ENCODE measurements around the gene KIF6.
"Not testable (repeated sequence)": the region's sequence is repeated elsewhere in the genome, so short reads cannot be mapped to it uniquely, and the experiment has no call there.

KIF6 gene

DNA sequence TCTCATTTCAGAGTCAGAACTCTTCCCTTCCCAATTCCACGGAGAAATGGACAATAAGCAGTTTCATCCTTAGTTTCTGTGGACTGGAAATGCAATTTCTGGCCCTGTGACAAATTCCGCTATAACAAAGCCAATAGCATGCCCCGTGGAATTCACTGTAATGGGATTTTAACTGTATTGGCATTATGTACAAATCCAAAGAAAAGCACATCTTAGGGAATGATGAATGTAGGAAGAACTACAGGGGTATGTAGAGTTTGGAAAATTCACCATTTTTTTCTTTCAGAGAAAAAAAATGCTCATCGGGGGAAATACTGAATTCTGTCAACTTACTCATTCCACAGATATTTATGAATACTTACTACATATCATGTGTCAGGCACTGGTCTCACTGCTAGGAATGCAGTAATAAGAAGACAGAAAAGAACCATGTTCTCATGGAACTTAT is 43.5 kb downstream of the KIF6 start:
- Histone ChIP-seq H3K27me3 (ENCODE audit: control insufficient read depth, insufficient read depth, low read length) (no peaks in the 10 kb centered on the region), H3K4me2 (ENCODE audit: low read length) (no peak overlapping the region), H3K4me1 (ENCODE audit: control insufficient read depth, insufficient read depth, low read length) (peaks cover 4% of the 10 kb centered on the region), H3K9me3 (replicated peaks; ENCODE audit: low read length) (no peaks in the 10 kb centered on the region), H3K9ac (ENCODE audit: low read depth, low read length) (no peak overlapping the region), H3K36me3 (ENCODE audit: insufficient read depth, low read length) (no peaks in the 10 kb centered on the region), H3K4me3 (ENCODE audit: low read length) (no peak overlapping the region)

GRCh38 chr6:39678914-39679313 is 46.3 kb downstream of the KIF6 start:
- Histone ChIP-seq H3K9me3 (replicated peaks; ENCODE audit: low read length) (no peaks in the 10 kb centered on the region), H3K4me2 (ENCODE audit: low read length) (no peak overlapping the region), H3K36me3 (ENCODE audit: insufficient read depth, low read length) (no peaks in the 10 kb centered on the region), H3K4me1 (ENCODE audit: control insufficient read depth, insufficient read depth, low read length) (peaks cover 4% of the 10 kb centered on the region), H3K9ac (ENCODE audit: low read depth, low read length) (no peak overlapping the region), H3K27me3 (ENCODE audit: control insufficient read depth, insufficient read depth, low read length) (no peaks in the 10 kb centered on the region), H3K4me3 (ENCODE audit: low read length) (no peak overlapping the region)

GRCh38 chr6:39677318-39677717 is 47.9 kb downstream of the KIF6 start:
- H3K4me3 ChIP-seq (ENCODE audit: low read length); H3K9ac ChIP-seq (ENCODE audit: low read depth, low read length); H3K9me3 ChIP-seq (replicated peaks; ENCODE audit: low read length); H3K4me2 ChIP-seq (ENCODE audit: low read length); H3K4me1 ChIP-seq (ENCODE audit: control insufficient read depth, insufficient read depth, low read length); H3K27me3 ChIP-seq (ENCODE audit: control insufficient read depth, insufficient read depth, low read length); H3K36me3 ChIP-seq (ENCODE audit: insufficient read depth, low read length): not testable (repeated sequence)

DNA sequence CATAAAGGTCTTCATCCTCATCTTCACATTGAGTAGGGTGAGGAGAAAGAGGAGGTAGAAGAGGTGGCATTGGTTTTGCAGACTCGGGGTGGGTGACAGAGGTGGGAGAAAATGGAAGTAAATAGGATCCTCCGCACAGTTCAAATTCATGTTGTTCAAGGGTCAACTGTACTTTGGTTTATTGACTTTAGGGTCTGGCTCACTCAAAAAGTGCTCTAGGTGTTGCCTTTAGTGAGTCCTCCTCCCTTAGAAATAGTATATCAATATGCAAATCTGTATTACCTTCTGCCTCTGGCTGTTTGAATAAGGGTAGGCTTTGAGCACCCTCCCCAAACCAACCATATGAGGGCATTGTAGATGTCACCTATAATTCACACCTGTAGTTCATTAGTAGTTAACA is 54.7 kb downstream of the KIF6 start:
- Histone ChIP-seq H3K27me3 (ENCODE audit: control insufficient read depth, insufficient read depth, low read length) (no peaks in the 10 kb centered on the region), H3K4me3 (ENCODE audit: low read length) (no peak overlapping the region), H3K9me3 (replicated peaks; ENCODE audit: low read length) (no peaks in the 10 kb centered on the region), H3K4me1 (ENCODE audit: control insufficient read depth, insufficient read depth, low read length) (no peaks in the 10 kb centered on the region), H3K36me3 (ENCODE audit: insufficient read depth, low read length) (no peaks in the 10 kb centered on the region), H3K4me2 (ENCODE audit: low read length) (no peak overlapping the region), H3K9ac (ENCODE audit: low read depth, low read length) (no peak overlapping the region)

GRCh38 chr6:39669973-39670342 is 55.2 kb downstream of the KIF6 start:
- Histone ChIP-seq H3K9ac (ENCODE audit: low read depth, low read length) (no peak overlapping the region), H3K27me3 (ENCODE audit: control insufficient read depth, insufficient read depth, low read length) (no peaks in the 10 kb centered on the region), H3K4me1 (ENCODE audit: control insufficient read depth, insufficient read depth, low read length) (no peaks in the 10 kb centered on the region), H3K4me2 (ENCODE audit: low read length) (no peak overlapping the region), H3K4me3 (ENCODE audit: low read length) (no peak overlapping the region), H3K36me3 (ENCODE audit: insufficient read depth, low read length) (no peaks in the 10 kb centered on the region), H3K9me3 (replicated peaks; ENCODE audit: low read length) (no peaks in the 10 kb centered on the region)

GRCh38 chr6:39669207-39669972 is 55.8 kb downstream of the KIF6 start:
- H3K4me3 ChIP-seq (ENCODE audit: low read length) = no peak overlapping the region
- no peaks in the 10 kb centered on the region for H3K36me3 ChIP-seq (ENCODE audit: insufficient read depth, low read length)
- H3K9me3 ChIP-seq (replicated peaks; ENCODE audit: low read length) = no peaks in the 10 kb centered on the region
- no peaks in the 10 kb centered on the region for H3K4me1 ChIP-seq (ENCODE audit: control insufficient read depth, insufficient read depth, low read length)
- no peak overlapping the region for H3K9ac ChIP-seq (ENCODE audit: low read depth, low read length)
- H3K4me2 ChIP-seq (ENCODE audit: low read length) = no peak overlapping the region
- no peaks in the 10 kb centered on the region for H3K27me3 ChIP-seq (ENCODE audit: control insufficient read depth, insufficient read depth, low read length)

GRCh38 chr6:39666706-39667489 is 58.3 kb downstream of the KIF6 start:
- Histone ChIP-seq H3K4me2 (ENCODE audit: low read length) (no peak overlapping the region), H3K9ac (ENCODE audit: low read depth, low read length) (no peak overlapping the region), H3K4me1 (ENCODE audit: control insufficient read depth, insufficient read depth, low read length) (no peaks in the 10 kb centered on the region), H3K27me3 (ENCODE audit: control insufficient read depth, insufficient read depth, low read length) (no peaks in the 10 kb centered on the region), H3K9me3 (replicated peaks; ENCODE audit: low read length) (no peaks in the 10 kb centered on the region), H3K36me3 (ENCODE audit: insufficient read depth, low read length) (no peaks in the 10 kb centered on the region), H3K4me3 (ENCODE audit: low read length) (no peak overlapping the region)

DNA sequence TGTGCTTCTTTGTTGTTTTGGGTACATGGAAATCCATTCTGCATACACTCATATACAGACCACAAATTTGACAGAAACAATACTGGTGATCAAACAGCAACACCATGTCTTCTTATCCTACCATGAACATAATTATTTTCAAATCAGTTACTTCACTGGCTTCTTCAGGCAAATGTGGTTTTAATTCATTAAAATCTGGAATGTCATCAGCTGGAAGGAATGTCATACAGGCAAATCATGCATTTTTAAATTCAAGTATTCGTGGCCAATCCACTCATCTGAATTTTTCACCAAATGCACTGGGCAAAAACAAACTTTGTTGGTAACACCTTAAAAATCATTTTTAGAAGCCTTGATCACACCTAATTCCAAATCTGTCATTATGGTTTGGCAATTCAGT is 59.3 kb downstream of the KIF6 start:
- no peak overlapping the region for H3K9ac ChIP-seq (ENCODE audit: low read depth, low read length)
- no peaks in the 10 kb centered on the region for H3K4me1 ChIP-seq (ENCODE audit: control insufficient read depth, insufficient read depth, low read length)
- H3K9me3 ChIP-seq (replicated peaks; ENCODE audit: low read length) = no peaks in the 10 kb centered on the region
- no peaks in the 10 kb centered on the region for H3K36me3 ChIP-seq (ENCODE audit: insufficient read depth, low read length)
- no peak overlapping the region for H3K4me3 ChIP-seq (ENCODE audit: low read length)
- no peak overlapping the region for H3K4me2 ChIP-seq (ENCODE audit: low read length)
- H3K27me3 ChIP-seq (ENCODE audit: control insufficient read depth, insufficient read depth, low read length) = no peaks in the 10 kb centered on the region

DNA sequence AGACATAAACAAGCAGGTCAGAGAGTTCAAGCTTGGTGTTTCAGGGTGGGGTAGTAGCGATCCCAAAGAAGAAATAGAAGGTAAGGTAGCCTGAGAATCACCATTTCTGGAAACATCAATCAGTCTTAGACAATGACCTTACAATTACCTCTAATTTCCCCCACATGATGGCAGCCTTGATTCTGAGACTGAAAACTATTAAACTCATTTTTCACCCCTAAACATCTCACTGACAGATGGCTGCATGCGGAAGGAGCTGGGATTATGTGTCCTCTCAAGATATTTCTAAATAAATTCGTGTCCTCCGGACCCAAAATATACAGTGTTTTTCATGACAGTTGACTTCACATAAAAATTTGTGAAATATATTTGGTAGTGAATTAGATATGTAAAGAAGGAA is 61.0 kb downstream of the KIF6 start:
- H3K4me1 ChIP-seq (ENCODE audit: control insufficient read depth, insufficient read depth, low read length) = no peaks in the 10 kb centered on the region
- H3K36me3 ChIP-seq (ENCODE audit: insufficient read depth, low read length) = no peaks in the 10 kb centered on the region
- no peak overlapping the region for H3K9ac ChIP-seq (ENCODE audit: low read depth, low read length)
- H3K9me3 ChIP-seq (replicated peaks; ENCODE audit: low read length) = no peaks in the 10 kb centered on the region
- no peak overlapping the region for H3K4me3 ChIP-seq (ENCODE audit: low read length)
- H3K4me2 ChIP-seq (ENCODE audit: low read length) = no peak overlapping the region
- H3K27me3 ChIP-seq (ENCODE audit: control insufficient read depth, insufficient read depth, low read length) = no peaks in the 10 kb centered on the region

GRCh38 chr6:39657355-39658135 is 67.7 kb downstream of the KIF6 start:
- H3K9me3 ChIP-seq (replicated peaks; ENCODE audit: low read length) = no peaks in the 10 kb centered on the region
- H3K4me1 ChIP-seq (ENCODE audit: control insufficient read depth, insufficient read depth, low read length) = no peaks in the 10 kb centered on the region
- H3K4me3 ChIP-seq (ENCODE audit: low read length) = no peak overlapping the region
- no peak overlapping the region for H3K9ac ChIP-seq (ENCODE audit: low read depth, low read length)
- H3K36me3 ChIP-seq (ENCODE audit: insufficient read depth, low read length) = no peaks in the 10 kb centered on the region
- H3K4me2 ChIP-seq (ENCODE audit: low read length) = no peak overlapping the region
- no peaks in the 10 kb centered on the region for H3K27me3 ChIP-seq (ENCODE audit: control insufficient read depth, insufficient read depth, low read length)

- no peaks in the 10 kb centered on the region for H3K27me3 ChIP-seq (ENCODE audit: control insufficient read depth, insufficient read depth, low read length)
- H3K9ac ChIP-seq (ENCODE audit: low read depth, low read length) = no peak overlapping the region
- no peaks in the 10 kb centered on the region for H3K4me1 ChIP-seq (ENCODE audit: control insufficient read depth, insufficient read depth, low read length)
- no peaks in the 10 kb centered on the region for H3K9me3 ChIP-seq (replicated peaks; ENCODE audit: low read length)
- H3K4me2 ChIP-seq (ENCODE audit: low read length) = no peak overlapping the region
- no peak overlapping the region for H3K4me3 ChIP-seq (ENCODE audit: low read length)
- H3K36me3 ChIP-seq (ENCODE audit: insufficient read depth, low read length) = no peaks in the 10 kb centered on the region
Measured at GRCh38 chr6:39654121-39654520, 71.1 kb downstream of the KIF6 start.
